Motor neuron (in vitro differentiated cells): ENCODE measurements around the gene USP24. TPM values are rescaled to one million over a fixed set of nuclear protein-coding genes. Genes with fewer than 3 reads are reported as not detected.

Experiments
- ATAC-seq, 8 experiments: fragments of 200-7000 bp; cut with Tn5 transposase; replicated peaks in 6 of 8; 2 replicates each; pipeline ENCODE4 v1.8.0; 2021; ENCODE audit warnings: mild to moderate bottlenecking in 8 of 8, moderate library complexity in 8 of 8
- H3K27ac ChIP-seq, 2 donors: fragments of 250-450 bp; sonication (Bioruptor Pico); 2 replicates each; pipeline ENCODE4 v1.9.0; 2021; ENCODE audit warnings: antibody characterized with exemption in 2 of 2, mild to moderate bottlenecking in 2 of 2, moderate library complexity in 1 of 2
- H3K4me1 ChIP-seq, 2 donors: fragments of 250-450 bp; sonication (Bioruptor Pico); replicated peaks in 1 of 2; 2 replicates each; pipeline ENCODE4 v1.6.1; 2021; ENCODE audit warnings: antibody characterized with exemption in 2 of 2, mild to moderate bottlenecking in 2 of 2, moderate library complexity in 1 of 2
- H3K4me3 ChIP-seq, 5 donors: fragments of 250-450 bp; sonication (Bioruptor Pico); 2 replicates each; pipeline ENCODE4 v1.9.0; 2021; ENCODE audit warnings: antibody characterized with exemption in 5 of 5, mild to moderate bottlenecking in 5 of 5, moderate library complexity in 4 of 5
- WGBS, 10 experiments: fragments of 450-650 bp; shearing (Covaris generic); methylation state at CpG; one replicate each; pipeline ENCODE4 v1.0.0; 2022; 5-methylcytosine and 5-hydroxymethylcytosine counted together
- in situ Hi-C, 9 experiments: fragments of 400-800 bp; cut with MboI; loops; one replicate each; pipeline ENCODE4 v1.15.0; 2021; ENCODE audit warnings: low sequenced_read_pairs in 9 of 9, low pct_unique_long_range_greater_than_20kb in 2 of 9; ENCODE audit not compliant: unreplicated experiment in 9 of 9
- total RNA-seq, 8 experiments: library from RNA; unstranded; fragments of 300-600 nt; gene quantifications; 2 replicates each; pipeline versions ENCODE4 v1.2.3 to v1.2.4, GENCODE V29; 2022

USP24 gene
- total RNA-seq, 8 experiments from 2014 or later = 25.4 to 59.2 (median 46.5) TPM

DNA sequence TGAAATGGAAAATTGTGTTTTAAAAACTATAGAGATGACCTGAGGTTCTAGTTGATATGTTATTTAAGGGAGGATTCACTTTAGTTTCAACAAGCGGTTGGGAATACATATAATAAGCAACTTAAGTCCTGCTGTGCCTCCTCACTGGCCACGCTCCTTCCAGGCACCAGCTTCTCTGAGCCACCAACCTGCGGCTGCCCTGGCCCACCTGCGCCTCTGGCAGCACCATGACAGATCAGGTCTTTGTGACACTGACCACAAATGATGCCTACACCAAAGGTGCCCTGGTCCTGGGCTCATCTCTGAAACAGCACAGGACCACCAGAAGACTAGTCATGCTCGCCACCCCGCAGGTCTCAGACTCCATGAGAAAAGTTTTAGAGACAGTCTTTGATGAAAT, 7.0 kb upstream of the USP24 start:
- in situ Hi-C loops = no loop called here
- Histone ChIP-seq H3K4me1 (no peaks in the 10 kb centered on the region), H3K4me3 (no peak overlapping the region), H3K27ac (no peak overlapping the region)
- WGBS, 10 experiments = 29 to 95% (median 80%) methylated on average over 2 to 6 of the region's 6 CpGs; no CpG with 5 or more reads in 3 of the 10 experiments
- no peak for ATAC-seq

DNA sequence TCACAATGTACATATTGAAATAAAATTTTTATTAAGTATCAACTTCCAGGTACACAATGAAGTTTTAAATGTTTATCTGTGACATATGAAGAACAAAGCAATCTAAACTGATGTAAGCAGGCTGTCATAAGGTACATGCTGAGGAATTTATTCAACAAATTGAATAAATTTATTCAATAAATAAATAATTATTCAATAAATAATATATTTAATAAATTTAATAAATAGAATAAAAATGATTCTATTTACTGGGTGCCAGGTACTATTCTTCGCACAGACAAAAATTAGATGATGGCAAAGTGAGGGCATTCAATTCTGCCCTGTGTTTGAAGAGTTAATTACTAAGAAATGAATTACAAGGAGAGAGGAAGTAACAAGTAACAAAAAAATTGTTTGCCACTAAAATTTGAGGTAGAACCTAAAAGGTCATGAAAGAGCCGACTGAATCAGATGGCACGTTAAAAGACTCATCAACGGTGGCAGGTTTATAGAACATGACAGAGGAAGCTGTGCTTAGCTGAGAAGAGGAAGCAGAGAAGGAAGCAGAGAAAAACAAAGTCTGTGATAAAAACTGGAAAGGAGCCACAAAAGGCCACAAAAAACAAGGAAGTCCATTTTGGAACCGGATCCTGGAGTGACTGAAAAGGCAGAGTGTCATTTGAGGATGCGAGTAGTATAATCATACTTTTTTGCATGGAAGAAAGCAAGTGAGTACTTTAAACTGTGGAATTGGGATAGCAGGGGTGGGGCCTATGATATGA, 2.2 kb upstream of the USP24 start:
- no peak overlapping the region for H3K4me3 ChIP-seq
- no peak for ATAC-seq
- WGBS, 10 experiments = 29 to 76% (median 57%) methylated on average over 5 to 6 of the region's 6 CpGs
- in situ Hi-C loops = no loop called here
- H3K4me1 ChIP-seq = peaks cover 10 to 14% of the 10 kb centered on the region in 2 donors
- no peak overlapping the region for H3K27ac ChIP-seq

DNA sequence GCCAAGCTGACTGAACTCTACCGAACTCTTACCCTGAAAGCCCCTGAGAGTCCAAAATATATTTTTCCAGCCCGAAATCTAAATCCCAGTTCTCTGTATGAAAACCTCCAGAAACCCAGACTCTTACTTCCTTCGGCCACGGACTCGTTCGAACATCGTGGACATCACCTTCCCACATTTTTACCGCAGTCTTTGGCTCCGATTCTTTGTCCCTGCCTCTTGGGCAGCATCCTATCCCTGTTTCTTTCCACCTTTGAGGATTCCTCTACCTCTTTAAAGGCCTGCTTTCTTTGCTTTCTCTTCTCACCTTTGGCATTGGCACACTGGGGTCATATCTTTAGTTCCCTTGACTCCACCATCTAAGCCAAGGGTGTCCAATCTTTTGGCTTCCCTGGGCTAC, 932 bp upstream of the USP24 start:
- ATAC-seq = no peak
- WGBS, 10 experiments = 5 to 79% (median 12%) methylated on average over 2 to 9 of the region's 9 CpGs
- Histone ChIP-seq H3K27ac (peak overlapping the region in 1 of 2 donors; percentile 99), H3K4me1 (peaks cover 23 to 27% of the 10 kb centered on the region in 2 donors), H3K4me3 (peak overlapping the region; percentile 52 to 93 (median 88))
- in situ Hi-C loops = no loop called here

DNA sequence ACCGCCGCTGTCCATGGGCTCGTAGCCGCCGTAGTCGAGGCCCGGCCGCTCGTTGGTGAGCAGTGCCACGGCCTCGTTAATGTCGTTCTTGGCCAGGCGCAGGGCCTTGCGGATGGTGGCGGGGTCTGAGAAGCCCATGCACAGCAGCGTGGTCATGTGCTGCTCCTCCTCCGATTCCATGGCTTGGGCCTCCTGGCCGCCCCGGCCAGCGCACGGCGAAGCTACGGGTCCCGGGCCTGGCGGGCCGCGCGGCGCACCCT, 300 bp downstream of the USP24 start:
- ATAC-seq = peak; percentile 39 to 68 (median 62)
- Histone ChIP-seq H3K4me1 (peaks cover 26 to 32% of the 10 kb centered on the region in 2 donors), H3K27ac (peak overlapping the region; percentile 95 to 99), H3K4me3 (peak overlapping the region; percentile 52 to 93 (median 88))
- WGBS, 10 experiments = 0 to 1% (median 0%) methylated on average over 3 to 17 of the region's 29 CpGs; no CpG with 5 or more reads in 6 of the 10 experiments
- in situ Hi-C loops = no loop called here

DNA sequence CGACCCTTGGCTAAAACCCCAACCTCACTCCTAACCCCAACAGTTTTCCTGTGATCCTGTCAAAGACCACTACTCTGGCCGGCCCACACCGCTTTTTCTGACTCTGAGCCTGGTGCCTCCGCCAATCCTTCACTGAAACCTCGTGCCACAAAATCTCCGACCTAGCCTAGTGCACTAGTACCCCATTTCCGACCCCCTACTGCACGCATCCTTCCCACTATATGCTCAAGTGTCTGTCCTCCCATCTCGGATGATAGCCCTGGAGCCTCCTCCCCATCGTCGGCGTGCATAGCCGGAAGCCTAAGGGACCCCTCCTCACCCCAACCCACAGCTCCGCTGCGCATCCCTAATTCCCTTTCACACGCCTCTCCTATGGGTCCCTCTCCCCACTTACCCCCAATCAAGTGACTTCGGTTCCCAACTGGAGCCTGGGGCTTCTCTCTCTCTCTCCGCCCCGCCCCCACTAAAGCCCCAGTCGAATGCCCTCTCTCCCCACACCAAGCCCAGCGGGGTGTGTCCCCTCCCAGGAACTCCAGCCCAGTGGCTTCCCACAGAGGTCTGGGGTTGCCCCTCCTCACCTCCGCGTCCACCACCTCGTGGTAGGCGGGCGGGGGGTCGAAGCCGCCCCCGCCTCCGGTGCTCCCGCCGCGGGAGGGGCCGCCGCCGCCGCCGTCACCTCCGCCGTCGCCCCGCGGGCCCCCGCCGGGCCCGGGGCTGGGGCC, 791 bp downstream of the USP24 start:
- Histone ChIP-seq H3K27ac (peak overlapping the region; percentile 95 to 99), H3K4me1 (peaks cover 26 to 32% of the 10 kb centered on the region in 2 donors), H3K4me3 (peak overlapping the region; percentile 52 to 93 (median 88))
- 0 to 9% (median 0%) methylated on average over 1 to 16 of the region's 46 CpGs; no CpG with 5 or more reads in 1 of the 10 experiments for WGBS, 10 experiments
- in situ Hi-C loops = no loop called here
- ATAC-seq = peak; percentile 25 to 65 (median 57)

DNA sequence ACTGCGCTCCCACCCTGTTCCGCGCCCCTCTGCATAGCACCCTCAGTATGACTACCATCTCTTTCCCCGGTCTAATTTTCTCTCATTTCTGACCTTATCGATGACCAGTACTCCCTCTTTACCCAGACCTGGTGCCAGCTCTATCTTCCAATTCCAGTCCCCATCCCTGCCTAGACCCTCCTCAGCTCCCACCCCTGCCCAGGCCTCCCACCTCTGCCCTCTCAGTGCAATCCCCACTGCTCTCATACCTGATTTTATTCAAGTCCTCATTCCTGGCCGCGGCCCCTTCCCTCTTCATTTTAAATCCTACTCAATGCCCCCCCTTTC, 1.3 kb downstream of the USP24 start:
- Histone ChIP-seq H3K4me3 (peak overlapping the region; percentile 52 to 93 (median 88)), H3K27ac (peak overlapping the region; percentile 95 to 99), H3K4me1 (peaks cover 26 to 32% of the 10 kb centered on the region in 2 donors)
- peak in 6 of 8 experiments; percentile 1 to 23 (median 20) for ATAC-seq
- WGBS, 10 experiments = 0 to 20% (median 0%) methylated on average over 1 to 2 of the region's 7 CpGs; no CpG with 5 or more reads in 5 of the 10 experiments
- in situ Hi-C loops = no loop called here

DNA sequence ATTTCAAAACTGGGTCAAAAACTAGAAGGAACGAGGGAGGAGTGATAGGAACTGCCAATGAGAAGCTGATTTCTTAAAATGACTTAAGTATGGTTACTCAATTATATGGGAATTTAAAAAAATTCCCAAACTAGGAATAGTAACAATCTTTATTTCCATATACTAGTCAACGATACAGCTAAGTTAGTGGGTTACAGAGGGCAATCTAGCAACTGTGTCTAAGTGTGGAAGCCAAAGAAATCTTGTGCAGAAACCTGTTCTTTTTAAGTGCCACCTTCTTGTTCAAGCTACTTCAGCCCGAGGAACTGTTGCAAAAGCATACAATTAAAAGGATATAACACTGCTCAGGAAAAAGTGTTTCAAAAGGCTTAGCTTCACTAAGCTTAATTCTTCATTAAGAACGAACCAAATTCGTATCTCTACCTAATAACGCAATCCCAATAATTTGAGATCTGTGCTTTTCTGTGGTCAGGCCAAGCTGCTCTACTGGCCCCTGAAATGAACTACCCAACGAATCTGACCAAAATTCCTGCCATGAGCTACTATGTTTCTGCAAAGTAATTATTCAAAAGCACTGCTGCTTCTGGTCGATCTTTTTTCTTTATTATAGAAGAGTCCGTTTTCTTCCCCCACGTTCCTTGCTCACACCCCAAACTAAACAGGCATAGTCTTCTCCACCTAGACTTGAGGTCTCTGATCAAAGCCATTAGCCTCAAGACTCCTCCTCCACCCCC, 1.8 kb downstream of the USP24 start:
- peak overlapping the region in 1 of 2 donors; percentile 99 for H3K27ac ChIP-seq
- H3K4me3 ChIP-seq = peak overlapping the region; percentile 52 to 93 (median 88)
- 6 to 73% (median 24%) methylated on average over 3 to 10 of the region's 10 CpGs for WGBS, 10 experiments
- H3K4me1 ChIP-seq = peaks cover 26 to 32% of the 10 kb centered on the region in 2 donors
- ATAC-seq = no peak
- in situ Hi-C loops = no loop called here

DNA sequence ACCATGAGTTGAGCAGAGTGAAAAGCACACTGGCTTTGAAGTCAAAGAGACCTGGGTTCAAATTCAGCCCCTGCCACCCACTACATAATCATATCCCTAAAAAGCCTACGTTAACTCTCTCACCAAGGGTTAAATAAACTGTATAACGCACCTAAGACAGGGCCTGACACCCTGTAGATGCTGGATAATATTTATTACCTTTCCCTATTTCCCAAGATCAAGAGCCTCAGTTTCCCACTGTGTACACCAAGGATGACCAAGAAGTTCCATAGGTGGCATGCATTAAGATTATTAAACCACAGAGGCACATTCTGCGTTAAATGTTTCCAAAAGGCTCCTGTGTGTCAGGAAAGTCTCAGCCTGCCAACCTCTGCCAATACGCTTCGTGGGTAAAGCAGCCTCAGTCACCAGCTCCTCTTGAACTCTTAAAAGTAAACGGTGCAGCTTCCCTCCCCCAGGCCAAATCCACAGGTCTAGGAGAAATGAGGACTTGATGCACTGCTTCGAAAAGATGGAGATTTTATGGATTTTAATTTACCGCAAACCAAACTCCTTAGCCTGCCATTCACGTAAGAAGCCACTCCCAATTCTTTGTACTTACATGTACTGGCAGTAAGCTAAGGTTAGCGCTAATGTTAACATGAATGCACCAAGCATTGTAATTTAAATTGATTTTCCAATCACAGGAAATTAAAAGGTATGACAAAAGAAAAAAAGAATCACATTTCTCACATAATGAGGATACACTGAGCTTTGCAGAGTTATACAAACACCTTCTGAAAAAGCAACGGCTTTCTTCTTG, 2.6 kb downstream of the USP24 start:
- 9 to 88% (median 48%) methylated on average over 1 to 11 of the region's 11 CpGs for WGBS, 10 experiments
- H3K4me3 ChIP-seq = peak overlapping the region; percentile 52 to 93 (median 88)
- in situ Hi-C loops = no loop called here

DNA sequence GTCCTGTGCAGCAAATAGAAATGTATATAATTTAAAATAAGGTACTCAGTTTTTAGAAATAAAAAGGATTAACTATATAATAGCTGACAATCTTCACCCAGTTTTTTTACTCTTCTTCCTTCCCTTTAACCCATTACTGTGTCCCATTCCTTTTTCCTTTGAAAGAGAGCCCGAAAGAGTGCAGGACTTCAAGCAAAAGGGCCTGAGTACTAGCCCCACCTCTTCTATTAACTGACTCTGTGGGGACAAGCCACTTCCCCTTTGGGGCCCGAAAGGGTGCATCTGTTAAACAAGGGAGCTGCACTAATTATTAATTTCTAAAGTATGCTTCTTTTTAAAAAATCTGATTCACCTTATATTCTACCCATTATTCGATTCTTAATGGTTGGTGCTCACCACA, 3.3 kb downstream of the USP24 start:
- no peak overlapping the region for H3K27ac ChIP-seq
- 41 to 95% (median 58%) methylated on average over 1 to 3 of the region's 3 CpGs for WGBS, 10 experiments
- H3K4me1 ChIP-seq = peaks cover 26 to 32% of the 10 kb centered on the region in 2 donors
- in situ Hi-C loops = no loop called here
- no peak for ATAC-seq
- no peak overlapping the region for H3K4me3 ChIP-seq

More for the DNA sequence above, 2.6 kb downstream of the USP24 start:
- Histone ChIP-seq H3K4me1 (peaks cover 26 to 32% of the 10 kb centered on the region in 2 donors), H3K27ac (no peak overlapping the region)
- ATAC-seq = no peak

DNA sequence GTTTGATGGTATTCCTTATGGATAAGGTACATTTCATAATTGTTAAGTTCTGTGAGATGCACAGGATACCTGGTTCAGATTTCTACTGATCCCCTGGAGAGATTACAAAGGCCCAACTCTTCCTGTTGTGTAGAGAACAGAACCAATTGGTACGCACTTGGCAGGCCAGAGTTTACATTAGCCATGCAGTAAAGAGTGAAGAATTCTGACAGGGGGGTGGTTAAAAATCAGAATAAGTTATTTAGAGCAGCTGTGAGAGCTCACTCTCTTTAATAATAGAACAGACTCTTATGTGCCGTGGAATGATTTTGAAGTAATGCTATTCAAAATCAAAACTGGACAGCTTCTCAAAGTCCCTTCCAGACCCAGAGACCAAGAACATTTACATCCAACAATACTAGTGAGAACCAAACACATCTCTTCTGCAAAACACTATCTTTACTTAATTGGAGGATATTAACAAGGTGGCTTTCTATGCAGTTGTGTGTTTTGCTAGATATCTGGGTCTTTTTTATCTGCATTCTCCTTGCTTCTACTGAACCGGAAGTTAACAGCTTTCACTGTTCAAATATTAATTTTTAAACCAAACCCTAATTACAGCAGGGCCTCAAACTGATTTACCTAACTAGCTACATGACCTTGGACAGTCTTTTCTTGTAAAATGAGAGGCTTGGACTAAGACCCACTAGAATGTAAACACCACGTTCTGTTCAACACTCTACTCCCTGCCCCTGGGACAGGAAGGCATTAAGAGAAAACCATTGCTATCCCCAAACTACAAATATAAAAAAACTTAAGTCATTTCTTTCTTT, 4.0 kb downstream of the USP24 start:
- Histone ChIP-seq H3K27ac (no peak overlapping the region), H3K4me3 (peak overlapping the region in 1 of 5 donors; percentile 6), H3K4me1 (peaks cover 21 to 28% of the 10 kb centered on the region in 2 donors)
- in situ Hi-C loops = no loop called here
- ATAC-seq = no peak
- WGBS, 10 experiments = 0 to 100% (median 74%) methylated on average over 1 to 4 of the region's 4 CpGs

DNA sequence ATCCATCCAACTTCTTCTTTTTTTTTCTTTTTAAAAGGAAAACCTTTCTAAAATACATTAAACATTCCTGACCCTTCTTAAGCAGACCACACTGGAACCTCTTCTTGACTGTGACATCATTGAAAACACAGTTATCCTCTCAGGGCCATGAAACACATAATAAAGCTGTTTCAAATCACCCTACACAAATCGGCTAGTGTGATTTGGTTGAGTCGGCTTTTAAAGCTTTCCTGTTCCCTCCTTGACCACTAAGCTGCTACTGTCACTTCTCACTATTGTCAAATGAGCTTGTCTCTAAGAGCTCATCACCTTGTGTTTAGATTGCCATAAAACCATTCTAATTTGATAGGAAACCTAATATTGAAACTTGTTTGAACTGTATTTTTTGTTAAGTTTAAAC, 5.9 kb downstream of the USP24 start:
- peaks cover 19 to 32% of the 10 kb centered on the region in 2 donors for H3K4me1 ChIP-seq
- peak in 1 of 8 experiments; percentile 22 for ATAC-seq
- in situ Hi-C loops = no loop called here
- WGBS, 10 experiments = 0 to 65% (median 42%) methylated on average over 1 to 2 of the region's 2 CpGs; no CpG with 5 or more reads in 4 of the 10 experiments
- H3K4me3 ChIP-seq = no peak overlapping the region
- no peak overlapping the region for H3K27ac ChIP-seq

DNA sequence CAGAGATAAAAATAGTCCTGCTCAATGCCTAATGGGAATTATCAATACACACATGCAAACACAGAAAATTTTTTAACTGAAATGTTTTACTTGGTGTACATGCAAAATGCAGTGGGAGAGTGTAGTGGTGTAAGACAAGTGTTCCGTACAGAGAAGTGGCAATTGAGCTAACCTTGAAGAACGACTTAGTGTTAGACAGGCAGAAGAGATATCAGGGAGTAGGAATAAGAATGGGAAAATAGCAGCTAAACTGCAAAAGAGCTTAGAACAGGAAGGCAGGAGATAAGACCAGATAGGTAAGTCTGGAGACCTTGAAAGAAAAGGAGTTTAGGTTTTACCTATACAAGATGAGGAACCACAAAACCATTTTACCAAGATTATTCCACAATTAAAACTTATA, 9.0 kb downstream of the USP24 start:
- Histone ChIP-seq H3K4me3 (no peak overlapping the region), H3K27ac (no peak overlapping the region), H3K4me1 (peaks cover 4 to 13% of the 10 kb centered on the region in 2 donors)
- WGBS, 10 experiments = 55 to 100% (median 88%) methylated on average over 1 to 2 of the region's 2 CpGs
- in situ Hi-C loops = no loop called here
- no peak for ATAC-seq
